Activated naive CD4-positive, alpha-beta T cell treated with anti-CD3 and anti-CD28 coated beads, Interleukin-2, amount 50 U/mL, for 72 hours (primary cell): ENCODE data around the gene FAM237A. TPM values are rescaled to one million over a fixed set of nuclear protein-coding genes. Genes with fewer than 3 reads are reported as not detected.
A peak's percentile ranks its signal among the peaks of the same experiment; 100 is the strongest.

ENCODE experiments used
- ATAC-seq, 2 donors: fragments of 150-1000 bp; cut with Tn5 transposase; 2 replicates each; pipeline ENCODE4 v1.10.0; 2021; ENCODE audit warnings: mild to moderate bottlenecking in 2 of 2, moderate library complexity in 2 of 2
- DNase-seq, 2 donors: peaks; one replicate each; pipeline ENCODE4 v3.0.0; 2021 to 2022; ENCODE audit warnings: low spot score in 2 of 2
- H3K27ac Mint-ChIP-seq, 2 donors: one replicate each; pipeline ENCODE4 v1.8.0; 2022; ENCODE audit warnings: mild to moderate bottlenecking in 2 of 2, mixed read lengths in 2 of 2
- H3K36me3 Mint-ChIP-seq, 2 donors: one replicate each; pipeline ENCODE4 v1.8.0; 2022; ENCODE audit warnings: mixed read lengths in 2 of 2
- H3K9me3 Mint-ChIP-seq, 2 donors: one replicate each; pipeline ENCODE4 v1.8.0; 2022; ENCODE audit warnings: mixed read lengths in 2 of 2
- total RNA-seq, 2 donors: library from RNA; stranded (reverse); gene quantifications; one replicate each; pipeline ENCODE4 v1.2.3, GENCODE V29; 2022

FAM237A gene
- total RNA-seq, 2 donors from 2014 or later = not detected

- peaks cover 0 to 10% of the 10 kb centered on the region in 2 donors for H3K36me3 Mint-ChIP-seq
- H3K27ac Mint-ChIP-seq = no peak overlapping the region
- DNase-seq = no peak
- H3K9me3 Mint-ChIP-seq = peaks cover 7 to 12% of the 10 kb centered on the region in 2 donors
- ATAC-seq = peak; percentile 32 to 39
These were observed 14.8 kb downstream of the FAM237A start for GRCh38 chr2:206657087-206657486.

- DNase-seq (no peak), ATAC-seq (no peak)
- Mint-ChIP-seq H3K27ac (no peak overlapping the region), H3K36me3 (no peaks in the 10 kb centered on the region), H3K9me3 (no peaks in the 10 kb centered on the region)
These were observed 23.0 kb downstream of the FAM237A start for GRCh38 chr2:206665251-206665650.

- Mint-ChIP-seq H3K9me3 (no peaks in the 10 kb centered on the region), H3K36me3 (no peaks in the 10 kb centered on the region), H3K27ac (no peak overlapping the region)
- ATAC-seq (no peak), DNase-seq (no peak)
These were observed 28.4 kb downstream of the FAM237A start for GRCh38 chr2:206670531-206671319.

GRCh38 chr2:206683546-206683945 lies 41.3 kb downstream of the FAM237A start:
- no peaks in the 10 kb centered on the region for H3K9me3 Mint-ChIP-seq
- H3K36me3 Mint-ChIP-seq = no peaks in the 10 kb centered on the region
- H3K27ac Mint-ChIP-seq = no peak overlapping the region
- no peak for DNase-seq
- ATAC-seq = no peak

- no peak for ATAC-seq
- H3K9me3 Mint-ChIP-seq = no peaks in the 10 kb centered on the region
- no peak for DNase-seq
- no peak overlapping the region for H3K27ac Mint-ChIP-seq
- H3K36me3 Mint-ChIP-seq = no peaks in the 10 kb centered on the region
These were observed 46.2 kb downstream of the FAM237A start for GRCh38 chr2:206688453-206688852.

- ATAC-seq = no peak
- no peaks in the 10 kb centered on the region for H3K9me3 Mint-ChIP-seq
- no peaks in the 10 kb centered on the region for H3K36me3 Mint-ChIP-seq
- no peak for DNase-seq
- H3K27ac Mint-ChIP-seq = no peak overlapping the region
These were observed 46.7 kb downstream of the FAM237A start for GRCh38 chr2:206688990-206689389.

GRCh38 chr2:206692971-206693370 lies 50.7 kb downstream of the FAM237A start:
- no peak for ATAC-seq
- Mint-ChIP-seq H3K9me3 (no peaks in the 10 kb centered on the region), H3K27ac (no peak overlapping the region), H3K36me3 (no peaks in the 10 kb centered on the region)
- no peak for DNase-seq

GRCh38 chr2:206693399-206694137 lies 51.3 kb downstream of the FAM237A start:
- Mint-ChIP-seq H3K27ac (no peak overlapping the region), H3K9me3 (no peaks in the 10 kb centered on the region), H3K36me3 (no peaks in the 10 kb centered on the region)
- DNase-seq = peak in 1 of 2 donors; percentile 43
- ATAC-seq = peak; percentile 51 to 67

GRCh38 chr2:206696910-206697309 lies 54.6 kb downstream of the FAM237A start:
- Mint-ChIP-seq H3K27ac (no peak overlapping the region), H3K9me3 (no peaks in the 10 kb centered on the region), H3K36me3 (no peaks in the 10 kb centered on the region)
- ATAC-seq (no peak), DNase-seq (no peak)

- ATAC-seq = no peak
- H3K9me3 Mint-ChIP-seq = no peaks in the 10 kb centered on the region
These were observed 56.5 kb downstream of the FAM237A start for GRCh38 chr2:206698811-206699210.

More at GRCh38 chr2:206698811-206699210, 56.5 kb downstream of the FAM237A start:
- no peak overlapping the region for H3K27ac Mint-ChIP-seq
- H3K36me3 Mint-ChIP-seq = no peaks in the 10 kb centered on the region
- DNase-seq = no peak

Other genes starting within 250 kb of the FAM237A start
- gene ADAM23, start 199.0 kb upstream of the FAM237A start, total RNA-seq = under 1 TPM; 0.06 to 0.07 TPM
- gene DYTN, start 75.9 kb downstream of the FAM237A start, total RNA-seq = not detected
- gene MDH1B, start 122.8 kb downstream of the FAM237A start, total RNA-seq = 1 to 10 TPM in 1 of 2 donors, under 1 TPM in 1; 0.36 to 1.4 TPM
- 10 to 100 TPM; 24.8 to 35.9 TPM for gene FASTKD2, start 123.1 kb downstream of the FAM237A start, total RNA-seq